Kidney (tissue), 14 donors: Measurements from ENCODE around the gene COL4A2. TPM values are rescaled to one million over a fixed set of nuclear protein-coding genes. Genes with fewer than 3 reads are reported as not detected.

Experiments
- DNase-seq, 5 donors: peaks; one replicate each; pipeline ENCODE4 v3.0.0-alpha.2; 2013 to 2020
- FAIRE-seq: peaks from 2 replicates; lab custom pipeline; 2012; peaks lifted over from hg19 to GRCh38; lab: Jason Lieb, UNC
- H3K27ac ChIP-seq, 2 donors: one replicate each; pipeline ENCODE4 v1.7.0; 2013; ENCODE audit warnings: low read depth in 2 of 2, low read length in 2 of 2, inconsistent platforms in 1 of 2
- H3K27me3 ChIP-seq: one replicate; pipeline ENCODE4 v1.7.1; 2013; ENCODE audit warnings: low read length, inconsistent platforms; ENCODE audit not compliant: control insufficient read depth, insufficient read depth
- H3K36me3 ChIP-seq, 3 donors: one replicate each; pipeline versions ENCODE4 v1.7.0 to v1.7.1; 2013; ENCODE audit warnings: low read length in 3 of 3, control low read depth in 1 of 3, inconsistent platforms in 1 of 3; ENCODE audit not compliant: insufficient read depth in 3 of 3, control insufficient read depth in 2 of 3
- H3K4me1 ChIP-seq, 3 donors: one replicate each; pipeline versions ENCODE4 v1.7.0 to v1.7.1; 2013; ENCODE audit warnings: low read length in 3 of 3, inconsistent platforms in 1 of 3, low read depth in 1 of 3; ENCODE audit not compliant: control insufficient read depth in 2 of 3, insufficient read depth in 2 of 3
- H3K4me3 ChIP-seq, 3 donors: one replicate each; pipeline versions ENCODE4 v1.7.0 to v1.8.1; 2013; ENCODE audit warnings: low read length in 3 of 3, control low read depth in 1 of 3, inconsistent platforms in 1 of 3
- H3K9ac ChIP-seq, 3 donors: one replicate each; pipeline versions ENCODE4 v1.7.0 to v1.7.1; 2013; ENCODE audit warnings: low read length in 3 of 3, control low read depth in 1 of 3, inconsistent platforms in 1 of 3
- H3K9me3 ChIP-seq, 3 donors: one replicate each; pipeline versions ENCODE4 v1.7.0 to v1.7.1; 2013; ENCODE audit warnings: low read length in 3 of 3, control low read depth in 1 of 3, inconsistent platforms in 1 of 3; ENCODE audit not compliant: control insufficient read depth in 2 of 3, insufficient read depth in 1 of 3
- CTCF ChIP-seq: IDR thresholded peaks from 3 replicates; pipeline ENCODE4 v1.5.1; 2012; ENCODE audit warnings: mild to moderate bottlenecking, moderate library complexity, borderline replicate concordance; ENCODE audit not compliant: insufficient read depth; ENCODE audit errors: extremely low read depth
- intact Hi-C: fragments of 100-400 bp; cut with DNase I; formaldehyde crosslinking; loops from one replicate; pipeline ENCODE4 v1.11.1; 2022
- polyA plus RNA-seq: library from polyadenylated mRNA; stranded (reverse); fragments of 350-450 nt; fragmentation: Illumina TruSeq; extraction: RNeasy Lipid Tissue Mini Kit (QIAGEN cat#74804); gene quantifications from one replicate; pipeline ENCODE4 v1.2.3, GENCODE V29; 2014; ENCODE audit warnings: low read depth, low replicate concordance; ENCODE audit not compliant: insufficient read depth
- total RNA-seq: library from RNA; stranded (reverse); fragmentation: NEBNext Ultra II Directional; extraction: Animal tissue kit (Norgen Biotek cat#: 25700); gene quantifications from one replicate; pipeline ENCODE4 v1.2.1, GENCODE V29; 2021
- donor health status: control.
- donor health status: control.
- donor health status: control.
- donor health status: control.
- donor health status: control.
- donor health status: DM: yes; HTN: yes; CAD: no.
- donor health status: Normal renal cell carcinoma (clear cell type).

Gene COL4A2
- total and polyA plus RNA-seq, 2 donors from 2014 or later, result 126 to 265 TPM

- DNase-seq, result peak in 4 of 5 donors; percentile 55 to 80 (median 66)
- no peak for FAIRE-seq
- H3K4me3 ChIP-seq, result no peak overlapping the region
- H3K27ac ChIP-seq, result no peak overlapping the region
- no peaks in the 10 kb centered on the region for H3K36me3 ChIP-seq
- H3K9me3 ChIP-seq, result no peaks in the 10 kb centered on the region
- H3K9ac ChIP-seq, result no peak overlapping the region
- H3K27me3 ChIP-seq, result no peaks in the 10 kb centered on the region
- no peak for TF ChIP-seq CTCF
- H3K4me1 ChIP-seq, result peaks cover 15 to 27% (median 27%) of the 10 kb centered on the region in 3 donors
- intact Hi-C loops, result no loop called here
Observed at GRCh38 chr13:110263888-110264287, 43.2 kb upstream of the COL4A2 start.

DNA sequence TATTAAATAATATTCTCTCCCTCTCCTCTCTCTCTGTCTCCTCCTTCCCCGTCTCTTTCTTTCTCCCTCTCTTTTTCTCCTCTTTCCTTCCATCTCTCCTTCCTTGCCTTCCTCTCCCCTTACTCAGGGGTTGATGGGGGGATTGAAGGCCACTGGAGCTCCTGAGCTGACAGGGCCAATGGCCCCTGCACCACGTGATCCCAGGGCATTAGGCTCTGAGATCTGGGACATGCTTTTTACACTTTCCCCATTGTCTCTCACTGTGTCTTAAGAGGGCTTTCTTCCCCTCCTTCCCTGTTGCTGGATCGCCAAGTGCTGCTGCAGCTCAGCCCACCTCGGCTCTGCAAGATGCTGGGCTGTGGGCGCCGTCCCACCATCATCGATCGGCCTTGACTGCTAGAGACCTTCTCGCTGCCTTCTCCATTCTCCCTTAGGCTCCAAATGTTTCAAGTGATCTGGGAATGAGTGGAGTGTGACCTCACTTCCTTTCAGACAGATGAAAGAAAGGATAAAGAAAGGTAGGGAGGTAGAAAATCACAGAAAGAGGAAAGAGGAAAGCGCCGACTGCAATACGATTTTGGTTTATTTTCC, 42.3 kb upstream of the COL4A2 start:
- H3K27me3 ChIP-seq, result no peaks in the 10 kb centered on the region
- intact Hi-C loops, result no loop called here
- H3K36me3 ChIP-seq, result no peaks in the 10 kb centered on the region
- no peak for TF ChIP-seq CTCF
- H3K27ac ChIP-seq, result peak overlapping the region; percentile 1 to 27
- FAIRE-seq (no peak), DNase-seq (no peak)
- no peaks in the 10 kb centered on the region for H3K9me3 ChIP-seq
- peaks cover 15 to 29% (median 25%) of the 10 kb centered on the region in 3 donors for H3K4me1 ChIP-seq
- H3K4me3 ChIP-seq, result no peak overlapping the region
- peak overlapping the region in 1 of 3 donors; percentile 12 for H3K9ac ChIP-seq

DNA sequence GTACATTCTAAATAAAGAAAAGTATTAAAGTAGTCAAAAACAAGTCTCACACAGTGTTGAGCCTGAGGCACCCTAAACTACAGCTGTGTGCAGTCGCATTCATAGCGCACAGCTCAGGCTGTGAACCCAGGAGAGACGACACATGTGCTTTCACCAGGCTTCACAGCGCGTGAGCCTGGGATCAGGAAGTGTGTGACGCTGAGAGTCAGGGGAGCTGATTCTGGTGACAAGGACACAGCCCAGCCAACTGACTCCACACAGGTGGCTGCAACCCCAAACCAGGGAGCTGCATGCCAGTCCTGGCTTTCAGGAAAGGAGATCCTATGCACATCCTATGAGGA, 41.8 kb upstream of the COL4A2 start:
- TF ChIP-seq CTCF, result no peak
- intact Hi-C loops, result no loop called here
- H3K36me3 ChIP-seq, result no peaks in the 10 kb centered on the region
- no peaks in the 10 kb centered on the region for H3K9me3 ChIP-seq
- peak overlapping the region in 1 of 3 donors; percentile 12 for H3K9ac ChIP-seq
- H3K27me3 ChIP-seq, result no peaks in the 10 kb centered on the region
- H3K27ac ChIP-seq, result peak overlapping the region; percentile 1 to 27
- FAIRE-seq (no peak), DNase-seq (peak in 2 of 5 donors; percentile 43 to 65)
- peaks cover 15 to 32% (median 24%) of the 10 kb centered on the region in 3 donors for H3K4me1 ChIP-seq
- H3K4me3 ChIP-seq, result no peak overlapping the region
